IPS-NIHi7 (cell line): Measurements from ENCODE around the gene CPEB4.

Experiments used
- DNase-seq: peaks from one replicate; pipeline ENCODE4 v3.0.0; 2012; ENCODE audit warnings: mixed read lengths; ENCODE audit errors: extremely low spot score

CPEB4 gene

GRCh38 chr5:173884402-173885053 lies 3.6 kb upstream of the CPEB4 start:
- no peak for DNase-seq

GRCh38 chr5:173885054-173885443 lies 3.1 kb upstream of the CPEB4 start:
- no peak for DNase-seq

- no peak for DNase-seq
Observed at GRCh38 chr5:173885475-173886010, 2.6 kb upstream of the CPEB4 start.

- no peak for DNase-seq
Observed at GRCh38 chr5:173886150-173886549, 2.0 kb upstream of the CPEB4 start.

- no peak for DNase-seq
Observed at GRCh38 chr5:173888473-173889131, 453 bp downstream of the CPEB4 start.

GRCh38 chr5:173890195-173890991 lies 2.2 kb downstream of the CPEB4 start:
- no peak for DNase-seq

- DNase-seq, result no peak
Observed at GRCh38 chr5:173891308-173892116, 3.4 kb downstream of the CPEB4 start.

- DNase-seq, result no peak
Observed at GRCh38 chr5:173893192-173893561, 5.0 kb downstream of the CPEB4 start.

GRCh38 chr5:173895401-173896165 lies 7.4 kb downstream of the CPEB4 start:
- no peak for DNase-seq

GRCh38 chr5:173896631-173897030 lies 8.5 kb downstream of the CPEB4 start:
- no peak for DNase-seq

- DNase-seq, result no peak
Observed at GRCh38 chr5:173901705-173902104, 13.6 kb downstream of the CPEB4 start.

GRCh38 chr5:173902334-173902733 lies 14.2 kb downstream of the CPEB4 start:
- DNase-seq, result no peak

GRCh38 chr5:173902743-173903142 lies 14.6 kb downstream of the CPEB4 start:
- no peak for DNase-seq

- no peak for DNase-seq
Observed at GRCh38 chr5:173903396-173904140, 15.4 kb downstream of the CPEB4 start.

GRCh38 chr5:173904151-173904550 lies 16.0 kb downstream of the CPEB4 start:
- DNase-seq, result no peak

GRCh38 chr5:173907284-173907683 lies 19.1 kb downstream of the CPEB4 start:
- DNase-seq, result no peak

GRCh38 chr5:173907686-173908371 lies 19.7 kb downstream of the CPEB4 start:
- no peak for DNase-seq

GRCh38 chr5:173909199-173909598 lies 21.1 kb downstream of the CPEB4 start:
- DNase-seq, result no peak

- DNase-seq, result no peak
Observed at GRCh38 chr5:173910215-173910614, 22.1 kb downstream of the CPEB4 start.

- DNase-seq, result no peak
Observed at GRCh38 chr5:173911623-173912022, 23.5 kb downstream of the CPEB4 start.
